NCI-H1436 (cell line): ENCODE results near the gene SYT3.

Experiments used
- DNase-seq: peaks from one replicate; lab custom pipeline; 2025; lab: John Stamatoyannopoulos, UW

The SYT3 gene

GRCh38 chr19:50661766-50662650, 22.3 kb upstream of the SYT3 start:
- no peak for DNase-seq

- DNase-seq = no peak
Measured at GRCh38 chr19:50661023-50661422, 21.3 kb upstream of the SYT3 start.

- DNase-seq = no peak
Measured at GRCh38 chr19:50660088-50660366, 20.3 kb upstream of the SYT3 start.

GRCh38 chr19:50659318-50660087, 19.8 kb upstream of the SYT3 start:
- DNase-seq = no peak

DNA sequence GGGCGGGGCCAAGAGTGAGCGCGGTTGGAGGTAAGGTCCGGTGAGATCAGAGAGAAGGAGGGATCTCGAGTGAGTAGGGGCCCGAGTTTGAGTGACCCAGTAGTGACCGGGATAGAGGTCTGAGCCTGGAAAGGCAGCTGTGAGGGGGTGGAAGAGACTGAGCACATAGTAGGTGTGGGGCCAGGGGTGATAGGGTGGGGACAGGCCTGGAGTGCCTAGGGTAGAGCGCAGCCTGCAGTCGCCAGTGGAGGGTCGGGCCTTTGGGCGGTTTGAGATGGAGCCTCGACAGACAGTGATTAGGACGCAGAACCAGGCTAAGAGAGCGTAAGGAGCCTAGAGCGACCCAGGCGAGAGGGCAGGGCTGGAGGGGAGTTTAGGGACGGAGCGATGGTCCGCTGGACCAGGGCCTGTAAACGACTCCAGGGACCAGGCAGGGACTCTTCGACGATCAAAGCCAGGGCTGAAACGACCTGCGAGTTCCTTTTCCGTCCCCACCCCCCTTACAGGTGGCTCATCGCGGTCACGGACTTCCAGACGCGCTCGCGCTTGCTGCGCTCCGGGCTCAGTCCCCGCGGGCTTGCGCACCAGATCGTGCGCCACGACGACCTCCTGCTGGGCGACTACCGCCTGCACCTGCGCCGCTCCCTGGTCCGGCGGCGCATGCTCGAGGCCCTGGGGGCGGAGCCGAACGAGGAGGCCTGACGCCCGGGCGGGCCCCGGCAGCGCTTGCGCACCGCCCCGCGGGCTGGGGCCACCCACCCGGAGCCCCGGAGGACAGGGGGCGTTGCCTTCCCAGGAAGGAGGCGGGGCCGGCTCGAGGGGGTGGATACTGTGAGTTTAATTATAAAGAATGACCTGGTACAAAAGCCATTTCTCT, 19.0 kb upstream of the SYT3 start:
- DNase-seq = peak; percentile 57

GRCh38 chr19:50657712-50658440, 18.2 kb upstream of the SYT3 start:
- DNase-seq = peak; percentile 71

DNA sequence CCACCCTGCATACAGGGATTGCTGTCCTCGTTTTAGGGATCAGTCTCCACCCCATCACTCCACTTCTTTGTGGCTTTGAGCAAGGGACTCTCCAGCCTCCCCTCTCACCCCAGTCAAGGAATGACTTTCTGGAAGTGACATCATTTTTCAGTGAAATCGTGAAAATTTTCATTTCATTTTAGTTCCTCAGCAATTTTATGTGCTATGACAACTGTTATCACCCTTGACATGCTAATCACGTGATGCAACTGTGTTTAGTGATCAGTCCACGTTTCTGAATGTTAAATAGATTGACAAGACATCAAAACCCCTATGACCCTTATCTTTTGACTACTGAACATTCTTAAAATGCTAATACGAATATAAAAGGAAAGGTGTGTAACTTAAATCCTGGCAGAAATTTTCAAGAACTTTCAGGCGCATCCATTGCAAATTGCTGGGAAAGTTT, 17.6 kb upstream of the SYT3 start:
- DNase-seq = no peak

DNA sequence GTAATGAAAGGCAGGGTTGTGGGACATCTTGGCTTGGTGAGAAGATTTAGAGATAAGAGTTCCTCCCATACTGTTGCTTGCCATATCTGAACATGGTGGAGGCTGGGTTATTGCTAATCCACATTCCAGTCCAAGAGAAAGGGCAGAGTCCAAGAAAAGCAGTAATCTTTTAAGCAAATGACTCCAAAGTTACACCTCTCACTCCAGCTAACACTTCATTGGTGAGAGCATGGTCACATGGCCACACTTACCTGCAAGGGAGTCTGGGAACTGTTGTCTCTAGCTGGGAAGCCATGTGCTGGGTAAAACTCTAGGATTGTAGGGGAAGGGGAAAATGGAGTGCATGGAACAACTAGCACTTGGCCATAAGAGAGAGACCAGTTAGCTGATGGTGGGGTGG, 15.2 kb upstream of the SYT3 start:
- no peak for DNase-seq

DNA sequence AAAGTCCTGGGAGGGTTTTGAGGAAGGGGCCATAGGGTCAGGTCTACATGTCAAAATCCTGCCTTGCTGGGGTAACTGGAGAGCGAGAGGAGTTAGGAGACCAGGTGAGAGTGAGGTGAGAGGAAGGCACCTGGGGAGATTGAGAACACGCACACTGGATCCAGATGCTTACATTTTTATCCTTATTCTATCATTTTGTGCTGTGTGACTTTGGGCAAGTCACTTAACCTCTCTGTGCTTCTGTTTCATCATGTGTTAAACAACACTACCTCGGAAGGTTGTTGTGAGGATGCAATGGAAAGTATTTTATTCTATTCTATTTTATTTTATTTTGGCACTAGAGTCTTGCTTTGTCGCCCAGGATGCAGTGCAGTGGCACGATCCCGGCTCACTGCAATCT, 13.0 kb upstream of the SYT3 start:
- DNase-seq = no peak

DNA sequence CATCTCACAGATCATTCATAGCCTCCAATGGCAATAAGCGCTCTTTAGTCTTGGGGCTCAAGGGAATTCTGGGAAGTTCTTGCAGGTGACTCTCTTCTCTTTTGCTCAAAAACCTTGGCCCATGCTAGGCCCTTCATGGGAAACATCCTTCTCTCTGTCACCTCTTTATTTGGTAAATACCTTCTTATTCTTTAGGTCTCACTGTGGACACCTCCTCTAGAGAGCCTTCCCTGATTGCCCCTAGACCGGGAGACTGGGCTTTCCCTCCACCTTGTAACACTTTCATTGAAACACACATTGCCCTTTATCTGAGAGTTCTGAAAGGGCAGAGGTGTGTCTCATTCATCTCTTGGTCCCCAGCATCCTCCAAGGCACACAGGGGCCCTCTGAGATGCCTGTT, 11.5 kb upstream of the SYT3 start:
- no peak for DNase-seq

GRCh38 chr19:50649433-50650391, 10.0 kb upstream of the SYT3 start, which contains the start of gene C19orf81:
Gene C19orf81 (plus strand): TSS chr19:50649445. CDS start chr19:50649445, 0 bp downstream.
- no peak for DNase-seq

DNA sequence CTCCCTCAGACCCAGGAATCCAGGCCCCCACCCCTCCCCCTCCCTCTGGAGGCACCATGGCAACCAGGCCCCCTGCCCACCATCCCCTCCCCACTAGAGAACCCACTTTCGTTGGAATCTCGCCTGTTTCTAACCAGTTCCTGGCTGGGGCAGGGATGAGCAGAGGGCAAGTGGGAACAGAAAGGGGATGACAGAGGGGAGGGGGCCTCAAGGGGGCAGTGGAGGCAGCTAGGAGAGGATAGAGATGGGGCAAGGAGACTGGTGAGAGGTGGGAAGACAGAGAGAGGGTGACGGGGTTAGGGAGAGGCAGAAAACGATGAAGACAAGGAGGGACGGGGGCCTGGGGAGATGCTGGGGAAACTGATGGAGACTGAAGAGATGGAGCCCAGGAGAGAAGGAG, 9.0 kb upstream of the SYT3 start:
- DNase-seq = no peak

DNA sequence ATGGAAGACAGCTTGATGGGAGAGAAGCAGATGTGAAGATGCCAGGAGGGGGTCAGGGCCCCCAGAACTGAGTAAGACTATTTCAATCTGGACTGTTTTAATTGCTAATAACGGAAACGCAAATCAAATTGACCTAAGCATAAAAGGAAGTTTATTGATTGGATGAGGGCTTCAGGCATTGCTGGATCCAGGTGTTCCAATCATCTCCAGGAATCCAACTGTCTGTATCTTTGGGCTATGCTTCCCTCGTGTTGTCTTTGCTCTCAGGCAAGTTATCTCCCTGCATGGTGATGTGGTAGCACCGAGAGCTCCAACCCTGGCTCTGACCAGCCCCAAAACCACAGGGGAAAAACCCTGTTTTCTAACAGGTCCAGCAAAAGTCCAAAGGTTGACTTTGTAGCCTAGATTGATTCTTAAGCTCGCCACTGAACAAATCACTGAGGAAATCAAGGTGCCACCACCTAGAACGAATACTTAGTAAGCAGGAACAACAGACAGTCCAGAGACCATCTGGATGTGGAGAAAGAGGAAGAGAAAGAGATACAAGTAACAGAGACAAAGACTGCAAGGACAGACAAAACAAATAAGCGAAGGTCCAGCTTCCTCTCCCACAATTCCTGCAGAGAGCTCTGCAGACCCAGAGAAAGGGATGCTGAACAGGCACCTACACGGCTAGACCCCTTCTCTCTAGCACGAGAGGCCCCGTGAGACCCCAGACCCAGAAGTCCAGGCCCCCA, 8.4 kb upstream of the SYT3 start:
- DNase-seq = no peak

DNA sequence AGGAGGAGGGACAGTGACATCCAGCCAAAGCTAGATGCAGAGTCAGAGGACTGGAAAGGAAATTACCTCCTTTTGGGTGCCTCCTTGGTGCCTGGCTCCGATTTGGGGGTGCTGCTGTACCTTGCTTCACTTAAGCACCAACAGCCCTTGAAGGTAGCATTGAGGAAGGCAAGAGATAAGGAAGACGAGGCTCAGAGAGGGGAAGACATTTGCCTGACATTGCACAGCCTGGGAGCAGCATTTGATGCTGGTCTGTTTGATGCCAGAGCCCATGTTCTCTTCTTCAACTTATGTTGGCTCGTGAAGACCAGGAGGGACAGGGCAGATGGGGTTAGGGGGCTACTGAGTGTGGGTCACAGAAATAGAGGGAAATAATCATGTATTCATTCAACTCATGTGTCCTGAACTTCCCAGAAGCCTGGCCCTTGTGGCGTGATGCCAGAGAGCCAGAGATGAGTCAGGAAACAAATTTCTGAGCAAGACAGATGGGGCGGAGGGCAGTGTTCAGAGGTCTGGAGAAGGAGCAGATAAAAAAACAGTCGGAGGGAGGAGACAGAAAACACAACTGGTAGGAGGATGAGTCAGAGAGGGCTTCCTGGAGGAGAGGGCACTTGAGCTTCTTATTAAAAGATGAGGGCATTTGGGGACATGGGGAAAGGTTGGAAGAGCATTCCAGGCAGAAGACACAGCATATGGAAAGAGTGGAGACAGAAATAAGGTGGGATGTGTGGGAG, 6.6 kb upstream of the SYT3 start:
- no peak for DNase-seq

DNA sequence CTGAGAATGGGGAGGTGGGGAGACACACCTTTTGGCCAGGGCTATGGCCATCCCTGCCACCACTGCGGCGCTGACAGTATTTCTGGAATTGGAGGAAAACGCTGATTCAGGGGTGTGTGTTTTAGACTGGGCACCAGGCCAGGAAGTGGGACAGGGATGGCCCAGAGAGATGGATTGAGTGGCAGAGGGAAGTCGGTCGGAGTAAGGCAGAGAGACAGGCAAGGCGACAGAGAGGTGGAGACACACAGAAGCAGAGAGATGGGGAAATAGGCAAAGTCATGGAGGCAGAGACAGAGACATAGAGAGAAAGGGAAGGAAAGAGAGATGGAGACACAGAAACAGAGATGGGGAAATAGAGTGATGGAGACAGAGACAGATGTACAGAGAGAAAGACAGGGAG, 5.4 kb upstream of the SYT3 start:
- DNase-seq = no peak

DNA sequence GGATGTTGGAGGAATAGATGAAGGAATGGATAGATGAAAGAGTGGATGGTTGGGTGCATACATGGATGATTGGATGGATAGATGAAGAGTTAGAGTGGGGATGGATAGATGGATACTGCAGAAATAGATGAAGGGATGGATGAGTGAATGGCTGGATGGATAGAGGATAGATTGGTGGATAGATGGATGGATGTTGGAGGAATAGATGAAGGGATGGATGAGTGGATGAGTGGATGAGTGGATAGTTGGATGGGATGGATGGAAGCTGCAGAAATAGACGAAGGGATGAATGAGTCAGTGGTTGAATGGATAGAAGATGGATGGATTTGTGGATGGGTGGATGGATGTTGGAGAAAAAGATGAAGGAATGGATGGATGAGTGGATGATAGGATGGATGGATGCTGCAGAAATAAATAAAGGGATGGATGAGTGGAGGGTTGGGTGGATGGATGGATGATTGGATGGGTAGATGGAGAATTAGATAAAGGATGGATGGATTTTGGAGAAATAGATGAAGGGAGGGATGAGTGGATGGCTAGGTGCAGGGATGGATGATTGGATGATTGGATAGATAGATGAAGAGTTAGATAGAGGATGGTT, 4.7 kb upstream of the SYT3 start:
- no peak for DNase-seq

GRCh38 chr19:50640368-50640767, 687 bp upstream of the SYT3 start:
- no peak for DNase-seq

DNA sequence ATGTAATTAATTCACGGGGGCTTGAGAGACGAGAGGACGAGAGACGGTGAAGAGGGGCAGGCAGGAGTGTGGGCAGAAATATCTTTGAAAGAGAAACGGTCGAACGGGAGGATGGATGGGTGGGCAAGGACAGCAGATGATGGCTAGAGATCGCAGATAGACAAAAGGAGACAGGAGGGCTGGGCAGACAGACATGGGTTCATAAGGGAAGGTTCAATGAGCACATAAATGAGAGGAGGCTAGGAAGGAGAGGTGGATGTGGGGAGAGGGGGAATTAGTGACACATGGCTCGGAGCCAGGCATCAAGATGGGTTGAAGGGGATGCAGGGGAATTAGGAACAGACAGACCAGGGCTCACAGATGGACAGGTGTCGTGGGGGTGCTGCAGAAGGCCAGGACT, 1.1 kb downstream of the SYT3 start:
- no peak for DNase-seq
